GM18508 (cell line): Measurements from ENCODE around the gene PTBP1.

Experiments
- ATAC-seq: cut with Tn5 transposase; IDR thresholded peaks from one replicate; pipeline ENCODE4 v1.9.1; 2021; ENCODE audit warnings: moderate number of reproducible peaks; ENCODE audit not compliant: insufficient read depth, unreplicated experiment

The PTBP1 gene

GRCh38 chr19:795691-796581 lies 1.3 kb upstream of the PTBP1 start:
- no peak for ATAC-seq

- no peak for ATAC-seq
Measured at GRCh38 chr19:797528-798414, 519 bp downstream of the PTBP1 start.

GRCh38 chr19:798415-799075 lies 1.3 kb downstream of the PTBP1 start:
- no peak for ATAC-seq

GRCh38 chr19:799076-799881 lies 2.0 kb downstream of the PTBP1 start:
- ATAC-seq: no peak

GRCh38 chr19:800360-801029 lies 3.2 kb downstream of the PTBP1 start:
- ATAC-seq: no peak

- no peak for ATAC-seq
Measured at GRCh38 chr19:801030-801860, 4.0 kb downstream of the PTBP1 start.

GRCh38 chr19:801861-802497 lies 4.7 kb downstream of the PTBP1 start:
- ATAC-seq: no peak

- ATAC-seq: no peak
Measured at GRCh38 chr19:802498-803098, 5.3 kb downstream of the PTBP1 start.

GRCh38 chr19:803099-803561 lies 5.9 kb downstream of the PTBP1 start:
- no peak for ATAC-seq

- no peak for ATAC-seq
Measured at GRCh38 chr19:803686-804418, 6.6 kb downstream of the PTBP1 start.

GRCh38 chr19:804419-805165 lies 7.3 kb downstream of the PTBP1 start:
- no peak for ATAC-seq

GRCh38 chr19:805166-805551 lies 7.9 kb downstream of the PTBP1 start:
- ATAC-seq: no peak

GRCh38 chr19:805600-806550 lies 8.6 kb downstream of the PTBP1 start:
- no peak for ATAC-seq

GRCh38 chr19:806815-807421 lies 9.7 kb downstream of the PTBP1 start:
- ATAC-seq: no peak
